Thyroid gland (tissue), 4 donors: ENCODE results near the gene BACE1-AS.

Experiments
- POLR2A ChIP-seq, 2 donors: fragments of 450-650 bp; IDR thresholded peaks; one replicate each; pipeline ENCODE4 v1.6.1; 2017; ENCODE audit warnings: antibody characterized with exemption in 2 of 2, mild to moderate bottlenecking in 2 of 2, moderate library complexity in 1 of 2
- TF ChIP-seq, protein P1 (sequence below), 6 experiments: fragments of 200-600 bp in 3 of 6; fragments of 450-650 bp in 3 of 6; sonication (generic) in 3 of 6; IDR thresholded peaks; one replicate each; pipeline ENCODE4 v1.5.1; 2016 to 2019; ENCODE audit warnings: antibody characterized with exemption in 6 of 6, mild to moderate bottlenecking in 2 of 6, inconsistent platforms in 1 of 6, moderate library complexity in 1 of 6

GRCh38 chr11:117303101-117303500 lies 12.0 kb downstream of the BACE1-AS start:
- TF ChIP-seq, protein P1, sequence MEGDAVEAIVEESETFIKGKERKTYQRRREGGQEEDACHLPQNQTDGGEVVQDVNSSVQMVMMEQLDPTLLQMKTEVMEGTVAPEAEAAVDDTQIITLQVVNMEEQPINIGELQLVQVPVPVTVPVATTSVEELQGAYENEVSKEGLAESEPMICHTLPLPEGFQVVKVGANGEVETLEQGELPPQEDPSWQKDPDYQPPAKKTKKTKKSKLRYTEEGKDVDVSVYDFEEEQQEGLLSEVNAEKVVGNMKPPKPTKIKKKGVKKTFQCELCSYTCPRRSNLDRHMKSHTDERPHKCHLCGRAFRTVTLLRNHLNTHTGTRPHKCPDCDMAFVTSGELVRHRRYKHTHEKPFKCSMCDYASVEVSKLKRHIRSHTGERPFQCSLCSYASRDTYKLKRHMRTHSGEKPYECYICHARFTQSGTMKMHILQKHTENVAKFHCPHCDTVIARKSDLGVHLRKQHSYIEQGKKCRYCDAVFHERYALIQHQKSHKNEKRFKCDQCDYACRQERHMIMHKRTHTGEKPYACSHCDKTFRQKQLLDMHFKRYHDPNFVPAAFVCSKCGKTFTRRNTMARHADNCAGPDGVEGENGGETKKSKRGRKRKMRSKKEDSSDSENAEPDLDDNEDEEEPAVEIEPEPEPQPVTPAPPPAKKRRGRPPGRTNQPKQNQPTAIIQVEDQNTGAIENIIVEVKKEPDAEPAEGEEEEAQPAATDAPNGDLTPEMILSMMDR (IDR thresholded peaks at IDR 0.05) = no peak
- TF ChIP-seq POLR2A (IDR thresholded peaks at IDR 0.05) = no peak
